CD4-positive, alpha-beta T cell treated with Interleukin-6 for 4 hours (primary cell): ENCODE measurements around the gene JAKMIP1.

Source experiments
- DNase-seq: peaks from one replicate; pipeline ENCODE4 v3.0.0-alpha.2; 2020; ENCODE audit warnings: mixed read lengths

The JAKMIP1 gene

GRCh38 chr4:6086846-6087245 lies 113.5 kb downstream of the JAKMIP1 start:
- no peak for DNase-seq

GRCh38 chr4:6085691-6086628 lies 114.4 kb downstream of the JAKMIP1 start:
- DNase-seq: no peak

- DNase-seq: no peak
Measured at GRCh38 chr4:6085028-6085690, 115.2 kb downstream of the JAKMIP1 start.

GRCh38 chr4:6079965-6080364 lies 120.4 kb downstream of the JAKMIP1 start:
- no peak for DNase-seq

- no peak for DNase-seq
Measured at GRCh38 chr4:6078560-6078959, 121.8 kb downstream of the JAKMIP1 start.

GRCh38 chr4:6076391-6076790 lies 124.0 kb downstream of the JAKMIP1 start:
- DNase-seq: no peak

- DNase-seq: no peak
Measured at GRCh38 chr4:6074758-6075157, 125.6 kb downstream of the JAKMIP1 start.

- DNase-seq: no peak
Measured at GRCh38 chr4:6071959-6072720, 128.2 kb downstream of the JAKMIP1 start.

- DNase-seq: no peak
Measured at GRCh38 chr4:6071191-6071958, 129.0 kb downstream of the JAKMIP1 start.

GRCh38 chr4:6069845-6070709 lies 130.3 kb downstream of the JAKMIP1 start:
- no peak for DNase-seq

GRCh38 chr4:6068986-6069385 lies 131.4 kb downstream of the JAKMIP1 start:
- DNase-seq: no peak

GRCh38 chr4:6065934-6066590 lies 134.3 kb downstream of the JAKMIP1 start:
- no peak for DNase-seq

GRCh38 chr4:6065166-6065565 lies 135.2 kb downstream of the JAKMIP1 start:
- no peak for DNase-seq

GRCh38 chr4:6064383-6064782 lies 136.0 kb downstream of the JAKMIP1 start:
- DNase-seq: no peak

GRCh38 chr4:6063684-6064083 lies 136.7 kb downstream of the JAKMIP1 start:
- DNase-seq: no peak

- DNase-seq: no peak
Measured at GRCh38 chr4:6062133-6062532, 138.2 kb downstream of the JAKMIP1 start.

GRCh38 chr4:6059375-6059805 lies 141.0 kb downstream of the JAKMIP1 start:
- DNase-seq: no peak

- DNase-seq: no peak
Measured at GRCh38 chr4:6058531-6059374, 141.6 kb downstream of the JAKMIP1 start.

- DNase-seq: no peak
Measured at GRCh38 chr4:6056976-6057766, 143.2 kb downstream of the JAKMIP1 start.
